ENCODE measurements around the gene BID.

- TF ChIP-seq CTCF (IDR thresholded peaks at IDR 0.05) (no peak), ZFX (IDR thresholded peaks at IDR 0.05; ENCODE audit: borderline replicate concordance) (no peak)
Measured at GRCh38 chr22:17726006-17726927, 48.0 kb downstream of the BID start.

Measured in 22Rv1 (cell line).